NCI-H524 (cell line): Measurements from ENCODE around the gene HERC3.
A peak's percentile ranks its signal among the peaks of the same experiment; 100 is the strongest.

Experiments
- DNase-seq, 2 experiments: peaks; one replicate each; lab custom pipeline; 2025; lab: John Stamatoyannopoulos, UW

HERC3 gene

DNA sequence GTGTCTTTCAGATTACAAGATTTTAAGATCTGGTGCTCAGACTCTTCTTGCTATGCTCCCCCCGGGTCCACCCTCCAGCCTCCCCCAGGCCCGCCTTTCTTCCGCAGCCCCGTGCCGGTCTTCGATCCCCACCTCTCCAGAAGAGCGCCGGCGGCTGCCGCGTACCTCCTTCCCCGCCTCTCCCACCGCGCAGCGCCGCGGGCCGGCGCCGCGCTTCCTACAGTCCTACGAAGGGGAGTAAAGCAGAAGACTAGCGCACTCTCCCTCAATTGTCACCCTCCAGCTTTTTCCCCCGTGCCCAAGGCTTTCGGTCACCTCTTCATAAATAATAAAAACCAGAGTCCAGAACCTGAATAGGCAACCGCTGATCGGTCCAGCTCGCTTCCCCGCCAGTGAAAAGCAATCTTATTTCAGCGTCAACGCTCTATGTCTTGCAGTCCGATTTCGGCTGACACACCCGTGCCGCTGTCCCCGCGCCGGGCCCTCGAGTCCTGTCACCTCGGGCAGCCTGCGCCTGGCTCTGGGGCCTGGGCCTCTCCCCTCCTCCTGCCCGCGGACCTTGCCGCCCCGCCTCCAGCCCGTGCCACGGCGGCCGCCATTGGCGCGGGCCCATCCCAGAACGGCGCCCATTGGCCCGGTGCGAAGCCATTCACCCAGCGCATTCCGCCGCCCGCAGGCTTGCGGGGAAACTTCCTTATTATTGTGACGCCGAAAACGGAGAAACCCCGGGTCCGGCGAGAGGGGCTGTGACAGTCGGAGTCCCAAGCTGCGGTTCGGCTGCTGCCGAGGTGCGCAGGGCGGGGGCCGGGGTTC is at the start of gene HERC3:
TSS of gene HERC3 (plus strand) at position 694 of the 813 bp plus-strand sequence. CDS start 13,344 bp downstream, outside the sequence.
- peak; percentile 20 to 71 for DNase-seq

- no peak for DNase-seq
Observed at GRCh38 chr4:88549815-88550214, 42.5 kb upstream of the HERC3 start.

DNA sequence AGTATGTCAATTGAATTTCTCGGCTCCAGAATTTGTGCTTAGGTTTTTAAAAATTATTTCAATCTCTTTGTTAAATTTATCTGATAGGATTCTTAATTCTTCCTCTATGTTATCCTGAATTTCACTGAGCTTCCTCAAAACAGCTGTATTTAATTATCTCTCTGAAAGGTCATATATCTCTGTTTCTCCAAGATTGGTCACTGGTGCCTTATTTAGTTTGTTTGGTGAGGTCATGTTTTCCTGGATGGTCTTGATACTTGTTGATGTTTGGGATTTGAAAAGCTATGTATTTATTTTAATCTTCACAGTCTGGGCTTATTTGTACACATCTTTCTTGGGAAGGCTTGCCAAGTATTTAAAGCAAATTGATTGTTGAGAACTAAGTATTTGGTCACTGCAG is 24.7 kb upstream of the HERC3 start:
- DNase-seq = no peak

DNA sequence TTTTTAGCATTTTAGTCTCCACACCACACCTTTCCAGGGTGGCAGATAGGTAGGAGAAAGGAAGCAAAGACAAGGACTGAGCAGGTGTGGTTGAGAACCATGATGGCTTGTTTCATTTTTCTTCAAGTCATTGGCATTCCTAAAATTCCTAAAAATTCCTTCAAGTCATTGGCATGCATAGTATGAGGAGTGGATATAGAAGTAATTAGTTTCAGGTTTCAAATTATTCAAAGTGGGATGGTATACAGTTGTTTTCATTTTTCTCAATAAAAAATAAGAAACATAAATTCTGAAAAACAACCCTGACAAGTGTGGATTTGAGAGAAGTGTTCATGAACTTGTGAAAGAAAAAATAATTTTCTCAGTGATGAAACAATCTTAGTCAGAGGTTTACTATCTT is 22.3 kb upstream of the HERC3 start:
- no peak for DNase-seq

DNA sequence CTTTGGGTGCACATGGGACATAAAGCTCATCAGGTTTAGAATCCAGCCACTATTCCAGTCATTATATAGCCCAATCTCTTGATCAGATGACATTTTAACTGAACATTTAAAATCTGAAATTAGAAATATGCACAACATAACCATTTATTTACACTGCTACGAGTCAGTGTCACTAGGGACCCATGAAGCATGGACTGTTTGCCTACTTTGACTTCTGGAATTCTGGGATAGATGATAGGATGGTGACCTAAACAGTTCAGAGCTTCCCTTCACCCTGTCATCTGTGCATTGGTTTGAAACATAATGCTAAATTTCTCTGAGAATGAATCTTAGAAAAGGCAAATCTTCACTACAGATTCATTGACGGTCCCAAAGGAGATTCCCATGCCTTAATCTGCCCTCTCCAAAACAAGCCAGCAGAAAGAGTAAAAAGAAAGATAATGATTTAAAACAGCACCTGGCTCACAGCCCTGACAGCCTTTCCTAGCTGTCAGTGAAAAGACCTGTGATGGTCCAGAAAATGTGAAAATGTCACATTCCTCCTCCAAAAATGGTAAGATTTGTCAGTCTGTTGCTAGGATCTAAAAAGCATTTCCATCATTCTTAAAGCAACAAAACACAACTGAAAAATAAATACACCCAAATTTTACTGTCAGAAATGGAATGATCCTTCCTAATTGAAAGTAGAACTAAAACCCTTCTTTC is 18.9 kb upstream of the HERC3 start:
- no peak for DNase-seq

DNA sequence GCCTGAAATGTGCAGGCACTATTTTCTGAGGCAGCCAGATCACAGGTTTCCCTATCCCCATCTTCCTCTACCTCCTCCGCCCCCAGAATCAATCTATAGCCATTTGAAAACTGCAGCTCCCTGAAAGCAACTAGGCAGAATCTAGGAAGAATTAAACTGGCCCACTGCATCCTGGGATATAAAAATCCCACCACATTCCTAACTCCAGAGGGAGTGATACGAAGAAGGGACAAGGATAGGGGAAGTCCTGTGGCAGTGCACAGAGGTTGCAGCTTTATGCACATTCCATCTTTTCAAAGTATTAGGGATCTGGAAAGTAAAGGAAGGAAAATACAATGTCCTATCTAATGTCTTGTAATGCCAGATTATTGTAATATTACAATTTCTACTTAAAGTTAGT is 18.3 kb upstream of the HERC3 start:
- DNase-seq = no peak

DNA sequence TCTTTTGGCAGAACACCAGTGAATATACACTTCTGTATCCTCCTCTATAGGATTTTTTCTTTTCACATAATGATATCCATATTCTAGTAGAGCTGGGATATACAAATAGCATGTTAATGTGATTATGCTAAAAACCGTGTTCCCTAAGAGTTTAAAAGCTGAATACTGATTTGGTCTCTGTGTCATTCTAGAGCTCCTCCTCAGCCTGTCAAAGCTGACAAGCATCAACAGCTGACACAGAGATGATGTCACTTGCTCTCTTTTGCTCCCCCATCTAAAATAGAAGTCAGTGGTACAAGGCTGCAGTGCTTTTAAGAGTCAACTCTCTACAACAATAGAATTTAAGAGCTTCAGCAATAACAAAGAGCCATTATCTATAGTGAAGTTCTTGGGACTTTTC is 17.1 kb upstream of the HERC3 start:
- no peak for DNase-seq

GRCh38 chr4:88582493-88582892 is 9.8 kb upstream of the HERC3 start:
- DNase-seq = no peak

GRCh38 chr4:88583631-88584470 is 8.4 kb upstream of the HERC3 start:
- peak in 1 of 2 experiments; percentile 26 for DNase-seq

- DNase-seq = peak; percentile 52 to 62
Observed at GRCh38 chr4:88584471-88584900, 7.8 kb upstream of the HERC3 start.

- DNase-seq = no peak
Observed at GRCh38 chr4:88585917-88586316, 6.4 kb upstream of the HERC3 start.

DNA sequence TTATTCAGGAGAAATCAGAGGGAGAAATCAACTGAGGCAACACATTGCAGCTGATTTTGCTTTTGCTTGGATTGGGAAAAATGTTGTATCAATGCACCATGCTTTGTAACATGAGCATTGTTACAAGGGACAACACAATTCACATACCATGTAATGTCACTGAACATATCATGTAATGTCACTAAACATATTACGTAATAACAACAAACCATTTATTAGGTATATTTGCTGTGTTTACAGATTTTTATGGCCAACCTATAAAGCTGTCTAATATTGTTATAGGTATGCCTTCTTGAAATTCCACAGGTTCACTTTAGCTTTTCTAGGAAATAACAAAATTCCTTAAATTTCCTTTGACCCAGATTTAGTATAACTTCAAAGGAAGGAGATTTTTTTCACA is 5.0 kb upstream of the HERC3 start:
- DNase-seq = no peak

- peak in 1 of 2 experiments; percentile 21 for DNase-seq
Observed at GRCh38 chr4:88592600-88593448, 544 bp downstream of the HERC3 start.

DNA sequence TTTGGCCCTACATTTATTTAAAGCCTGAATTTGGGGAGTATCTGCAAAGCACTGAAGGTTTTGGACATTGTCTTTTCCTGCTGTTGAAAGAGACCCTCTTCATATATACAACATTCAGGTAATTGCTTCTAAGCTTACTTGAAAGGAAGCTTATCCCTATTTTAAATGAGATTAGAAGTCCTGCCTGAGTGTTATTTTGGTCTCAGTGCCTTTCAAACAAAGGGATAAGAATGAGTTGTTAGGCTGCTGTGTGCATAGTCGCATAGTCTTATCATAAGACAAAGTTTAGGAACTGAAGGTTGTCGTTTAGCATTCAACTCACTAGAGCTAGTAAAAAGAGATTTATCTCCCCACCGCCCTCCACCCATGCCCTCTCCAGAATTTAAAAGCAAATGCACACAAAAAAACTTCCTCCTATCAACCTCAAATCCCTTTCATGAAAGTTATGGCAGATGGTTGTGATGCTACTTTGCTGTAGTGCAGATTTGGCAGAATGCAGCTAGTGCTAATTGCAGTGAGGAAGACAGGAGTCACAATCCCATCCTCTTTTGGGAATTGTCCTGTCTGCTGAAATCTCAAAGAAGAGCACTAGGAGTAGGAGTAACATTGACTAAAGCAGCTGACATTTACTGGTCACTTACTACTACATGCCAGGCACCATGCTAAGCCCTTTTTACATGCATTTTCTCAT is 5.8 kb downstream of the HERC3 start:
- peak in 1 of 2 experiments; percentile 47 for DNase-seq

DNA sequence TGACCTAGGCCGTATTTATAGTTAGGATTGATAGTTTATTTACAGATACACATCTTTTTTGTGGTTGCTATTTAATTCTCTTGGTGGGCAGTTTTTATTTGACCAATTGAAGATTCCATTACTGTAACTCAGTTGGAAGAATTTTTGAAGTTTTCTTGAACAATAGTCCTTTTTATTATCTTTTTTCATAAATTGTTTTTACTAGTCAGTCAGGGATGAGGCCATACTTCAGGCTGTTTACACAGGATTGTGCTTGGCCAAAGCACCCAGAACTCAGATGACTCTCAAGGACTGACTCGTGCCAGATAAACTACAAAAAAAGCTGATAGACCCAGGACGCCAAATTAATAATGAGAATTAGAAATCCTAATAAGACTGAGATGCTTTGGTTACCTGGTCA is 7.0 kb downstream of the HERC3 start:
- no peak for DNase-seq

DNA sequence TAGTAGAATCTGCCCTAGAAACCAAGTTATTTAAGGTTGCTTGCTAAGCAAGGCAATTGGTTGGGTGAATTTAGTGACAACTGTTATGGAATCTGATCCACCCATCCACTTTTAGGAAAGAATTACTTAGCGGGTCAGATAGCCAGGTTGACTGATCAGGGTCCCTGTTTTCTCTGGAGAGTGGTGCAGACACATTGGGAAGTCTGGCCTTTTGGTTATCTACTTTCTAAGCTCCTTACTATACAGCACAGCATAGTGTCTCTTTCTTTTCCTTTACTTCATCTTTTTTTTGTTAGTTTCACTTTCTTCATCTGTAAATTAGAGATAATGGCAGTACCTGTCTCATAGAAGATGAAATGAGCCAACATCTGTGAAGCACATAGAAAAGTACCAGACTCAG is 7.4 kb downstream of the HERC3 start:
- DNase-seq = no peak

GRCh38 chr4:88600176-88600838 is 8.0 kb downstream of the HERC3 start:
- no peak for DNase-seq

DNA sequence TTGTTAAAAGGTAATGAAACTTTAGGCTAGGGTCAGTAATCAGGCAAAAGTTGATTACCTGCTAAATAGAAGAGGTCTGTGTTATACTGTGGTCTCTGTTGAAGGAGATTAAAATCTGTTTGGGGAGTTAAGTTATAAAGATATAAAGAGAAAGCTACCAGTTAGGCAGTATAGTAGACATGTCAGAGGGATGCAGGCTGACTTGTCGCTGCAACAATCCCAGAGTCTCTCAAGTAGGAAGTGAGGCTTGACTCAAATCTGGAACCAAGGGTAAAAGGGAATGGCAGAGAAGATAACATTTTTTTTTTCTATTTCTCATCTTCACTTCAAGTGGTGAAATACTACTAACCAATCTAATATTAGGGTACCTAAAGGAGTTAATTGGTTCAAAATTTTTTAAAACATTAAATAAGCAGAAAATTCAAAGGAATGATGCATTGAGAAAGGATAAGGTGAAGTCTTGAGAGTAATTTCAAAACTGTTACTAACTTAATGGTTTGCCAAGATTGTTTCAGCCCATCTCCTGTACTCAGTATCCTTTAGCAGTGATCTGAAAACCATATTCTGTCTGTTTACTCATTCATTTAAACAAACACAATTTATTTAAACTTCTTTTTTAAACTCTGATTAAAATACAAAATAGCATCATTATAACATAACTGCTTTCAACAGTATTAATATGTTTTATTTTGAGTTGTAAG is 12.8 kb downstream of the HERC3 start:
- DNase-seq = no peak

GRCh38 chr4:88605736-88606135 is 13.5 kb downstream of the HERC3 start:
- DNase-seq = no peak

DNA sequence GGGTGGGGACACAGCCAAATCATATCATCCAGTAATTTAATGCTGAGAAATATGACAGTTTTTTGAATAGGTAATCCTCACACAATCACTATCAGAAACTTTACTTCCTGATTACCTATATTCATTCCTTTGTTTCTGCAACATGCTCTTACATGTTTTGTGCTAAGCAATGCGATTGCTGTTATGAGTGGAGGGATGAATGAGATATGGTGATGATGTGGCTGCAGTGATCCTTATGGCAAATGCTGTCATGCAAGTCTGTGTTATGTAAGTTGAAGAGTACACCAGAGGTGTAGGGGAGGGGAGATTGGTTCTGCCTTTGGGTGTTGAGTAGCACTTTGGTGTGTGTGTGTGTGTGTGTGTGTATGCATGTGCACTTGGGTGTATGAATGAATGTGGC is 14.6 kb downstream of the HERC3 start:
- no peak for DNase-seq
